Activated T-helper 2 cell treated with anti-CD3 and anti-CD28 coated beads, Interferon-gamma antibody, Interleukin-2, Interleukin-4, amounts not matched to agents 10 μg/mL and 5 μg/mL and 100 μg/mL, durations not matched to agents 14 hours and 24 hours and 36 hours (primary cell): ENCODE data around the gene FGD3. TPM values are rescaled to one million over a fixed set of nuclear protein-coding genes. Genes with fewer than 3 reads are reported as not detected.
"Not testable (repeated sequence)": the region's sequence is repeated elsewhere in the genome, so short reads cannot be mapped to it uniquely, and the experiment has no call there.

Source experiments
- DNase-seq: peaks from one replicate; pipeline ENCODE4 v3.0.0; 2021; ENCODE audit warnings: low spot score
- H3K27ac Mint-ChIP-seq: one replicate; pipeline ENCODE4 v1.8.0; 2021; ENCODE audit warnings: mixed read lengths
- H3K27me3 Mint-ChIP-seq: one replicate; pipeline ENCODE4 v1.8.0; 2021; ENCODE audit warnings: low read depth, mixed read lengths
- H3K36me3 Mint-ChIP-seq: one replicate; pipeline ENCODE4 v1.8.0; 2021; ENCODE audit warnings: low read depth, mixed read lengths
- H3K4me1 Mint-ChIP-seq: one replicate; pipeline ENCODE4 v1.8.0; 2021; ENCODE audit warnings: low read depth, mixed read lengths
- H3K4me3 Mint-ChIP-seq: one replicate; pipeline ENCODE4 v1.8.0; 2021; ENCODE audit warnings: low read depth, mild to moderate bottlenecking, moderate library complexity, mixed read lengths
- H3K9me3 Mint-ChIP-seq: one replicate; pipeline ENCODE4 v1.8.0; 2021; ENCODE audit warnings: mixed read lengths
- intact Hi-C: fragments of 100-400 bp; cut with micrococcal nuclease; formaldehyde crosslinking; loops from one replicate; pipeline ENCODE4 v1.15.1; 2023
- total RNA-seq: library from RNA; stranded (reverse); gene quantifications from 2 replicates; pipeline ENCODE4 v1.2.3, GENCODE V29; 2022

The FGD3 gene, protein sequence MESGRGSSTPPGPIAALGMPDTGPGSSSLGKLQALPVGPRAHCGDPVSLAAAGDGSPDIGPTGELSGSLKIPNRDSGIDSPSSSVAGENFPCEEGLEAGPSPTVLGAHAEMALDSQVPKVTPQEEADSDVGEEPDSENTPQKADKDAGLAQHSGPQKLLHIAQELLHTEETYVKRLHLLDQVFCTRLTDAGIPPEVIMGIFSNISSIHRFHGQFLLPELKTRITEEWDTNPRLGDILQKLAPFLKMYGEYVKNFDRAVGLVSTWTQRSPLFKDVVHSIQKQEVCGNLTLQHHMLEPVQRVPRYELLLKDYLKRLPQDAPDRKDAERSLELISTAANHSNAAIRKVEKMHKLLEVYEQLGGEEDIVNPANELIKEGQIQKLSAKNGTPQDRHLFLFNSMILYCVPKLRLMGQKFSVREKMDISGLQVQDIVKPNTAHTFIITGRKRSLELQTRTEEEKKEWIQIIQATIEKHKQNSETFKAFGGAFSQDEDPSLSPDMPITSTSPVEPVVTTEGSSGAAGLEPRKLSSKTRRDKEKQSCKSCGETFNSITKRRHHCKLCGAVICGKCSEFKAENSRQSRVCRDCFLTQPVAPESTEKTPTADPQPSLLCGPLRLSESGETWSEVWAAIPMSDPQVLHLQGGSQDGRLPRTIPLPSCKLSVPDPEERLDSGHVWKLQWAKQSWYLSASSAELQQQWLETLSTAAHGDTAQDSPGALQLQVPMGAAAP
- total RNA-seq, result 41.4 and 42.9 TPM in 2 replicates

DNA sequence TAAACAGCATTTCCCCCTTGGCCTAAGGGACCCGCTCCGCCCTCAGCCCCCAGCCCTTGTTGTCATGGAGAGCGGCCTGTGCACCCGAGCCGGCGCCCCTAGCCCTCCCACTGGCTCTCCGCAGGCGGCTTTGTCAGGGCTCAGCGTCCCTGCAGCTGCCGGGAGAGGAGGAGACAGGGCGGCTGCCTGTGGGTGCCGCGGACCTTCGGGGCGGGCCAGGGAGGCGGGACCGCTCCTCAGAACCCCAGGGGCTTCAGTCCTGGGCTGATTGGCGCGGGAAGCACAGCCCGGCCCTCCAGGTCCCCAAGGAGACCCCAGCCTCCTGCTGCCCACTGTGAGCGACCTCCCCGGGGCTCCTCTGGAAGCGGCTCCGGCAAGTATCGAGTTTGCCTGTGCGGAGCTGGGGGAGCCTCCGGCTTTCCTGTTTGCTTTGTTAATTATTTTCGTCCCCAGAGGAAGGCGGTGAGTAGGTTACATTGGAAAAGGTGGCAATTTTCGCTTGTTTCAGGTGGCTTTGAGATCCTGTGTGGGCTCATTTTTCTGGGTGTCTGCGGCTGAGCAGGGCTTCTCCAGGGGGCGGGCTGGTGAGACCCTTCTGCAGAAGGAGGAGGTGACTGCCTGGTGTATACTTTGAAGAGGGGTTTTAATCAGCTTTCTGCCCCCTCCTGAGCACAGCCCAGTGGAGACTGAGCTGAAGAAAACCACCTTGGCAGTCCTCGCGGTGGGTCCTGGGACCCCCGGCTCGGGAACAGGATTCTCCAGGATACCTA, at the start of gene FGD3:
Gene FGD3 (plus strand): TSS at position 256 of the 770 bp plus-strand sequence. CDS start 28,734 bp downstream, outside the sequence.
- Mint-ChIP-seq H3K27me3 (peaks cover 29% of the 10 kb centered on the region), H3K4me3 (peak within 1 kb of the TSS; percentile 74), H3K4me1 (peaks cover 10% of the 10 kb centered on the region), H3K9me3 (no peaks in the 10 kb centered on the region), H3K36me3 (no peaks in the 10 kb centered on the region), H3K27ac (no peak within 1 kb of the TSS)
- intact Hi-C loops, result no loop called here
- no peak for DNase-seq

DNA sequence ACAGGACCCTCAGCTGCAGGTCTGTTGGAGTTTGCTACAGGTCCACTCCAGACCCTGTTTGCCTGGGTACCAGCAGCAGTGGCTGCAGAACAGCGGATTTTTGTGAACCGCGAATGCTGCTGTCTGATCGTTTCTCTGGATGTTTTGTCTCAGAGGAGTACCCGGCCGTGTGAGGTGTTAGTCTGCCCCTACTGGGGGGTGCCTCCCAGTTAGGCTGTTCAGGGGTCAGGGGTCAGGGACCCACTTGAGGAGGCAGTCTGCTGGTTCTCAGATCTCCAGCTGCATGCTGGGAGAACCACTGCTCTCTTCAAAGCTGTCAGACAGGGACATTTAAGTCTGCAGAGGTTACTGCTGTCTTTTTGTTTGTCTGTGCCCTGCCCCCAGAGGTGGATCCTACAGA, 42.2 kb upstream of the FGD3 start:
- intact Hi-C loops, H3K9me3 Mint-ChIP-seq, H3K27ac Mint-ChIP-seq, H3K4me3 Mint-ChIP-seq, DNase-seq, H3K36me3 Mint-ChIP-seq, H3K4me1 Mint-ChIP-seq: not testable (repeated sequence)
- peaks cover 10% of the 10 kb centered on the region for H3K27me3 Mint-ChIP-seq

DNA sequence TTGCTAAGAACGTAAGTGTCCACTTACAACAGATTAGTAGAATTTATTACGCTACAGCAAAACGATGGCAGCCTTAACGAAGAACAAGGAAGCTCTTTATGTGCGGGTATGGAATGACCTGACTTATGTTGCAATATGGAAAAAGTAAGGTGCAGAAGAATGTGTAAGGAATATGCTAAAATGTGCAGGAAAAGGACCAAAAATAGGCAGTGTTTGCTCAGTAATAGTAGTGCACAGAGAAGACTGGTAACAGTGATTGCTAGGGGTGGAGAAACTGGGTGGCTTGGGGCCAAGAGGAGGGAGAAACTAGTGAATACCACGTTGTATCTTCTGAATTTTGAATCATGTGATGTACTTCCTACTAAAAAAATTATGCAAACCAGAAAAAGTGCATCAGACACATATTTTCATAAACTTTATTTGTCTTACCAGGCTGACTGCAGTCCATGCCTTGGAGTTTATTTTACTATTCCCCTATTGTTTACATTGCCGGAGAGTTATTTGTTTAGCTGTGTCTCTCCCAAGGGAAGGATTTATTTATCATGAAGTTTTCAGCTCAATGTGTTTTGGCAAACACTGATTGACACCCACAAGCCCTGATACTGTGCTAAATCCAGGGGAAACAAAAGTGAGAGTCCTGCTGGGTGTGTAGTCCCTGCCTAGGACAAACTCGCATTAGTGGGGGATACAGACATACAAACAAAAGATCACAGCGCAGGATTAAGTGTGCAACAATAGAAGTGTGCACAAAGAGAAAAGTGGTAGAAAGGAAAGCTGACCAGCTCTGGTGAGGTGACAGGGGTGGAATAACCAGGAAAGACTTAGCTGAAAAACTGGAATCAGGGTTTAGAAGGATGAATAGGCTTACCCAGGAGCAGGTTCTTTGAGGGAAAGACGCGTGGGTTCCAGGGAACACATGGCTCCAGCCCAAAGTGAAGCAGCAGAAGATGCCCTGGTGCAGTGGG, 35.5 kb upstream of the FGD3 start:
- H3K4me1 Mint-ChIP-seq, result no peaks in the 10 kb centered on the region
- intact Hi-C loops, result no loop called here
- DNase-seq, result no peak
- no peaks in the 10 kb centered on the region for H3K36me3 Mint-ChIP-seq
- H3K9me3 Mint-ChIP-seq, result no peaks in the 10 kb centered on the region
- no peak overlapping the region for H3K4me3 Mint-ChIP-seq
- no peak overlapping the region for H3K27ac Mint-ChIP-seq
- H3K27me3 Mint-ChIP-seq, result peaks cover 31% of the 10 kb centered on the region

DNA sequence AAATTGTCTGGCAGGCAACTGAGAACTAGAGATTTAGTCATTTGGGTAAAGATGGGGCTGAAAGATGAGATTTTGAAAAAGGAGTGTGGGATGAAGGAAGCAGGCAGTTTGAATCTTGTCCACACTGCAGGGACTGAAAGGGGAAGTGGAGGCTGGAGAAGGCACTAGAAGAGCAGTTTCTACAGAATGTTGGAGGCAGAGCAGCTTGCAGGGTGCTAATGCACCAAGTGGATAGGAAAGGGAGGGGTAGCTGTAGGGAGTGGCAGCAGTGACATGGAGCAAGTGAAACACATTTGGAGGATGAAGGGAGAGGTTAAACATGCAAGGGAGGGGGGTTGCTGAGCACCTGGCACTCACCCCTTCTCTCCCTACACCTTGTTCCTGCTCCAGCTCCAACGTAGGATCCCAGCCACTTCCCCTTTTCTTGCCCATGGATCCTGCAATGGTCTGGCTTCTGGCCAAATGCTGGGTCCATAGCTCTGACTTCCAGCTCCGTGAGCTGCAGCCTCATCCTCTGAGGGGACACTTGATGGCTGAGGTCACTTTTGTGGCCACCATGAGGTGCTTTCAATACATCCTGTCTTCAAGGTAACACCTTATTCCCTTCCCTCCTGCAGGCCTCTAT, 30.0 kb upstream of the FGD3 start:
- Mint-ChIP-seq H3K4me1 (no peaks in the 10 kb centered on the region), H3K36me3 (no peaks in the 10 kb centered on the region), H3K4me3 (no peak overlapping the region), H3K27me3 (peaks cover 10% of the 10 kb centered on the region), H3K9me3 (no peaks in the 10 kb centered on the region), H3K27ac (no peak overlapping the region)
- DNase-seq, result no peak
- intact Hi-C loops, result no loop called here

DNA sequence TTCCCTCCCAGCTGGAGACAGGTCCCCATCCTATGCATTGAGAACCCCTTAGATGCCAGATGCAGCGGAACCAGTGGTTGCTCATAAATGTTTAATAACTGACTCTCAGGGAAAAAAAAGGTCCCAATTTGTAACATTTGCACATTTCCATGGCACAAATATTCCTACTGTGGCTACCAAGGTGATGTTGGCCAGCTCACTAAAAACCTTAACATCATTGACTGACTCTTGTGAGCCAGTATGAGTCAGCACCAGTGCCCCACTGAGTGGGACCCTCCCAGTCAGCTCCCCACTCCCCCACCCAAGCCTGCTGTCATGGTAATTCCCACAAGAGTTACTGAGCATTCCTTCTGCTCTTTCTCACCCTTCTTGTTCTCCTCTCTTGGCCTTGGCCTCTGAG, 26.9 kb upstream of the FGD3 start:
- Mint-ChIP-seq H3K4me3 (no peak overlapping the region), H3K9me3 (no peaks in the 10 kb centered on the region), H3K36me3 (no peaks in the 10 kb centered on the region), H3K27ac (no peak overlapping the region), H3K27me3 (peaks cover 5% of the 10 kb centered on the region), H3K4me1 (no peaks in the 10 kb centered on the region)
- no peak for DNase-seq
- intact Hi-C loops, result no loop called here

DNA sequence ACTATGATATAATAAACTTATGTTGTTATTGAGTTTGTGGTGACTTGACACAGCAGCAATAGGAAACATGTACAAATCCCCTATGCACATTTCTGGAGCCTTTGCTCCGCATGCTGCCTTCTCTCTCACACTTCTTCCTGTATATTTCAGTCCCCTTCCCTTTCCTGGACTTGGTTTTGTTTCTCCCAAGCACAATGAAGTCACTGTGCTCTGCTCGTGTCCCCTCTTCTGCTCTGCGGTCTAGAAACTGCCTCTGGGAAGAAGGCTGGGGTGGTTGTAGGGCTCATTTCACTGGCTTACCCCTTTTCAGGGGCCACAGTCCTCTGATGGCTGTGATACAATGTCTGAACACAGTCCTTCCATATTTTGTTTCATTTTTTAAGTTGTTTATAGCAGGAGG, 15.7 kb upstream of the FGD3 start:
- Mint-ChIP-seq H3K27me3 (peaks cover 15% of the 10 kb centered on the region), H3K4me1 (no peaks in the 10 kb centered on the region), H3K9me3 (no peaks in the 10 kb centered on the region), H3K36me3 (no peaks in the 10 kb centered on the region), H3K27ac (no peak overlapping the region), H3K4me3 (no peak overlapping the region)
- no peak for DNase-seq
- intact Hi-C loops, result no loop called here

DNA sequence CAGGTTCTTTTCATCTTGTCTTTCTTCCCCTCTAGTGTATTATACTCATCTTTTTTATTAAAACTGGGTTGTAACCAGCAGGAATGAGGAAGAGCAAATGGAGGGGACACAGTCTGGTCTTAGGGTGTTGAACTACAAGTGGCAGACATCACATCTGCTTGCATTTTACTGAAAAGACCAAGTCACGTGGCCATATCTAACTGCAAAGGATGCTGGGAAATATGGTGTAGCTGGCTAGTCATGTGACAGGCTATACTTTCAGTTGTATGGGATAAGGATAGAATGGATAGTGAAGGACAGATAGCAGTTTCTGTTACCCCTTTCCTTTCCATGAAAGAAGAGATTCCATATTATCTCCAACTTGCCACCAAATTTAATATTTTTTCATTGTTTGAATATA, 13.0 kb upstream of the FGD3 start:
- peaks cover 21% of the 10 kb centered on the region for H3K27me3 Mint-ChIP-seq
- H3K36me3 Mint-ChIP-seq, result no peaks in the 10 kb centered on the region
- no peaks in the 10 kb centered on the region for H3K4me1 Mint-ChIP-seq
- no peak overlapping the region for H3K27ac Mint-ChIP-seq
- no peak overlapping the region for H3K4me3 Mint-ChIP-seq
- intact Hi-C loops, result no loop called here
- no peak for DNase-seq
- H3K9me3 Mint-ChIP-seq, result no peaks in the 10 kb centered on the region

DNA sequence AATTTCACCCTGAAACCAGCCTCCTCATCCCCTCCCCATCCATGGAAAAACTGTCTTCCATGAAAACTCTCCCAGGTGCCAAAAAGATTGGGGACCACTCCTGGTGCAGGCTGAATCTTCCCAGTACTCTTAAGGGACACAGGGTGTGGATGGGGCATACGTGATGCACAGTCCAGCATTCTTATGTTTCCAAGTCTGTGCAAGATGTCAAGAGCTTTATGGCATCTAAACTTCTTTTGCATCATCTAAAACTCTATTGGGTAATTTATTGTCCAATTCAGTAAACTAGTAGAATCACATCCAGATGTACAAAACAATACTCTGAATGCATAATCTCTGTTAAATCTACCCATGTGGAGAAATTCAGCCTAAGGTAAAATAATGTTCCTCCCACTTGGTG, 9.3 kb upstream of the FGD3 start:
- Mint-ChIP-seq H3K27ac (no peak overlapping the region), H3K4me1 (no peaks in the 10 kb centered on the region), H3K9me3 (no peaks in the 10 kb centered on the region), H3K36me3 (no peaks in the 10 kb centered on the region), H3K27me3 (peaks cover 19% of the 10 kb centered on the region), H3K4me3 (no peak overlapping the region)
- intact Hi-C loops, result no loop called here
- no peak for DNase-seq

DNA sequence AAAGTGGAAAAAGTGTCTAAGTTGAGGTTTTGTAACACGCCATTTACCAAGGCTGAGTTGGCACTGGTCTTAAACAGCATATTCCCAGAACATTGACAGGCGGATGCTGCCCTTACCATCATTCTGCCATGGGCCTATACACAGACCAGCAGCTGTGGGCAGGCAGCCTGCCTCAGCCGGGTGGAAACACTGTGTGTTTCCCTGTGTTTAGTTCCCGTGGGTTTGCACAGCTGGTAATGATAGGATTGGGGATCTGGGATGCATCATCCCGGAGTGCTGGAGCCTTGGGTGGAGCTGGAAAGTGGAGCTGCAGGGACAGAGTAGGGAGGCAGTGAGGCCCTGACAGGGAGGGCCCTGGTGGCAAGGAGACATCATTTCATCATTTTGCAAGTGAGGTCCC, 5.5 kb upstream of the FGD3 start:
- no peak for DNase-seq
- H3K4me3 Mint-ChIP-seq, result no peak overlapping the region
- H3K36me3 Mint-ChIP-seq, result no peaks in the 10 kb centered on the region
- H3K4me1 Mint-ChIP-seq, result peaks cover 3% of the 10 kb centered on the region
- H3K9me3 Mint-ChIP-seq, result no peaks in the 10 kb centered on the region
- no peak overlapping the region for H3K27ac Mint-ChIP-seq
- peaks cover 29% of the 10 kb centered on the region for H3K27me3 Mint-ChIP-seq
- intact Hi-C loops, result no loop called here

DNA sequence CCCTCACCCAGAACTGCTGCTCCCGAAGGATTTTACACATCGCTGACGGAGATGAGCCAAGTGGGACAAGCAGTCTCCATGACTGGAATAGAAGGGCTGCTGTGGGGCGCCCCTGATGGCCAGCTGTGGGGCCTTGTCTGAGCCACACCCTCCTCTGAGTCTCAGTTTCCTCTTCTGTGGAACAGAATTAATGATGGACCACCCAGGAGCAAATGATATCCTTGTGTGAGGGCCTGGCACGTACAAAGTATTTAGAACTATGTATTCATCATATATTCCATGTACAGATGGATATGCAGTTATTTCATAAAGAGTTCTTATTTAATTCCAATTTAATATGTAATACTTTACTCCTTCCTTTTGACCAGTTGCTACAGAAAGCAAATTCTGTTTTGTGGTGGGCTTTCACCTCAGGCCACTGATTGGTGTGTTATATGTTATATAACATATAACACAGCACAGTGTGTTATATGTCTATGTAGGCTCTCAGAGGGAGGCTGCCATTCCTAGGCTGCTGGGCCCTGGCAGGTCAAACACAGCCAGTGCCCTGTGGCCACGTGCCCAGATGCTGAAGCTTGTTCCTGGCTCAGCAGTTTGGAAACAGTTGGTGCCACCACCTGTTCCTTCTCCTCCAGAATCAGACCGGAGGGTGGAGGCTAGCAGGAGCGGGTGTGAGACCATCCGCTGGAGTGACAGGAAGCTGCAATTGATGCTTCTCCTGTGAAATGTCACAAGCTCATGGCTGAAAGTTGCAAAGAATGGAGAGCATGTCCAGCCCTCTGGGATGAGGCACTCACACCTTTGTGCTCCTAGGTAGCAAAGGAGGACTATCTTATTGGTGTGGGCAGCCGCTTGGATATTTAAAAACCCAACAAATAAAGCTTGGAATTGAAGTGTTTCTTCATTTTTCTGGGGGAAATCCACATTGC, 4.4 kb upstream of the FGD3 start:
- Mint-ChIP-seq H3K4me1 (peaks cover 9% of the 10 kb centered on the region), H3K9me3 (no peaks in the 10 kb centered on the region), H3K27me3 (peaks cover 33% of the 10 kb centered on the region), H3K36me3 (no peaks in the 10 kb centered on the region), H3K4me3 (no peak overlapping the region), H3K27ac (no peak overlapping the region)
- DNase-seq, result no peak
- intact Hi-C loops, result no loop called here

DNA sequence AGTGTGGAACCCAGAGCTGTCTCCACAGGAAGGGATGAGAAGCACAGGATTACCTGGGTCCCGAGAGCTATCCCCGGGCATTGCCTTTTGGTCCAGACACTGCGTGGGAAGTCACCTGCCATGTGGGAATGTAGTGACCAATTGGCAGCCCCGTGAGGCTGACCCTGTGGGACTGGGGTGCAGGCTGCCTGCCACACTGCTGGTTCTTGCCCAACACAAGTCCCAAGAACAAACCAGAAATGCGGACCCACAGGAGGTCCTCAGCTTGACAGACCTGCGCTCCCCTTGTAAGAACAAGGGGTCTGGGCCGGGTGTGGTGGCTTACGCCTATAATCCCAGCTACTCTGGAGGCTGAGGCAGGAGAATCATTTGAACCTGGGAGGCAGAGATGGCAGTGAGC, 2.4 kb upstream of the FGD3 start:
- H3K9me3 Mint-ChIP-seq, result no peaks in the 10 kb centered on the region
- H3K4me1 Mint-ChIP-seq, result peaks cover 10% of the 10 kb centered on the region
- DNase-seq, result no peak
- peaks cover 32% of the 10 kb centered on the region for H3K27me3 Mint-ChIP-seq
- H3K4me3 Mint-ChIP-seq, result no peak overlapping the region
- no peaks in the 10 kb centered on the region for H3K36me3 Mint-ChIP-seq
- H3K27ac Mint-ChIP-seq, result no peak overlapping the region
- intact Hi-C loops, result no loop called here
